PC-3 (cell line): ENCODE measurements around the gene STARD9. TPM values are rescaled to one million over a fixed set of nuclear protein-coding genes. Genes with fewer than 3 reads are reported as not detected.

Experiments used
- ATAC-seq: fragments of 200-7000 bp; cut with Tn5 transposase; 2 replicates; pipeline ENCODE4 v1.9.1; 2020; ENCODE audit warnings: mild to moderate bottlenecking, moderate library complexity
- BruUV-seq: library from RNA; stranded (reverse); fragments of 400-500 nt; replicated peaks from 2 replicates; lab custom pipeline; 2021; lab: Mats Ljungman, UMichigan
- CTCF ChIA-PET: fragments of 300-600 bp; sonication (Branson Sonifier 250); formaldehyde crosslinking; loops from one replicate; lab custom pipeline; 2022; ENCODE audit warnings: antibody characterized with exemption; lab: Charles Lee
- POLR2A ChIA-PET: fragments of 300-600 bp; sonication (Branson Sonifier 250); formaldehyde crosslinking; loops from one replicate; lab custom pipeline; 2022; ENCODE audit warnings: antibody characterized with exemption; ENCODE audit not compliant: unreplicated experiment; lab: Charles Lee
- DNase-seq: peaks from one replicate; pipeline ENCODE4 v3.0.0-alpha.2; 2015
- H2AFZ ChIP-seq: fragments of 300-600 bp; sonication (generic); 2 replicates; pipeline ENCODE4 v1.6.0; 2016; ENCODE audit warnings: antibody characterized with exemption, low read length
- H3F3A ChIP-seq: fragments of 300-600 bp; sonication (generic); one replicate; pipeline ENCODE4 v1.6.0; 2017; ENCODE audit warnings: antibody characterized with exemption, low read length, control low read depth, mild to moderate bottlenecking; ENCODE audit not compliant: unreplicated experiment
- H3K27ac ChIP-seq: fragments of 300-600 bp; sonication (generic); 2 replicates; pipeline ENCODE4 v1.5.1; 2016; ENCODE audit warnings: mild to moderate bottlenecking, low read length
- H3K27me3 ChIP-seq: fragments of 300-600 bp; sonication (generic); 2 replicates; pipeline ENCODE4 v1.6.1; 2016; ENCODE audit warnings: low read length, mixed read lengths
- H3K36me3 ChIP-seq: fragments of 300-600 bp; sonication (generic); 2 replicates; pipeline ENCODE4 v1.6.1; 2016; ENCODE audit warnings: low read depth, mixed run types, low read length, mixed read lengths
- H3K4me1 ChIP-seq: fragments of 300-600 bp; sonication (generic); 2 replicates; pipeline ENCODE4 v1.5.1; 2016; ENCODE audit warnings: low read length; ENCODE audit not compliant: insufficient read depth
- H3K4me2 ChIP-seq: fragments of 300-600 bp; sonication (generic); 2 replicates; pipeline ENCODE4 v1.6.0; 2016; ENCODE audit warnings: low read length
- H3K4me3 ChIP-seq: fragments of 300-600 bp; sonication (generic); 2 replicates; pipeline ENCODE4 v1.5.1; 2016; ENCODE audit warnings: mild to moderate bottlenecking, low read length, mixed read lengths
- H3K79me2 ChIP-seq: fragments of 300-600 bp; sonication (generic); 2 replicates; pipeline ENCODE4 v1.6.1; 2017; ENCODE audit warnings: low read length, mixed read lengths
- H3K9ac ChIP-seq: fragments of 300-600 bp; sonication (generic); 2 replicates; pipeline ENCODE4 v1.6.0; 2016; ENCODE audit warnings: mild to moderate bottlenecking, low read length
- H3K9me2 ChIP-seq: fragments of 300-600 bp; sonication (generic); replicated peaks from 2 replicates; pipeline ENCODE4 v1.6.1; 2016; ENCODE audit warnings: mixed run types, low read length, mixed read lengths
- H3K9me3 ChIP-seq: fragments of 300-600 bp; sonication (generic); 2 replicates; pipeline ENCODE4 v1.6.1; 2016; ENCODE audit warnings: low read length, mixed read lengths
- H4K20me1 ChIP-seq: fragments of 300-600 bp; sonication (generic); 2 replicates; pipeline ENCODE4 v1.6.1; 2016; ENCODE audit warnings: low read length, mixed read lengths
- EZH2 ChIP-seq: fragments of 300-600 bp; sonication (generic); IDR thresholded peaks from one replicate; pipeline ENCODE4 v1.6.1; 2017; ENCODE audit warnings: antibody characterized with exemption, mild to moderate bottlenecking, low read length; ENCODE audit not compliant: unreplicated experiment
- EZH2phosphoT487 ChIP-seq: fragments of 300-600 bp; sonication (generic); IDR thresholded peaks from 2 replicates; pipeline ENCODE4 v1.6.1; 2018; ENCODE audit warnings: mild to moderate bottlenecking, antibody characterized with exemption, low read length, borderline replicate concordance
- intact Hi-C: fragments of 100-400 bp; cut with micrococcal nuclease; formaldehyde crosslinking; loops from 2 replicates; pipeline ENCODE4 v1.9.0; 2023
- total RNA-seq: library from RNA; depleted of rRNA; stranded (reverse); fragments of >200 nt; gene quantifications from 2 replicates; pipeline ENCODE4 v1.2.3, GENCODE V29; 2014
- TF ChIP-seq, protein P1 (sequence below): fragments of 300-600 bp; sonication (generic); conservative IDR thresholded peaks from 2 replicates; pipeline ENCODE4 v1.5.1; 2017; ENCODE audit warnings: antibody characterized with exemption, low read depth, mild to moderate bottlenecking, low read length

STARD9 gene
- total RNA-seq, 1 experiment from 2014 or later, result 5.0 TPM

DNA sequence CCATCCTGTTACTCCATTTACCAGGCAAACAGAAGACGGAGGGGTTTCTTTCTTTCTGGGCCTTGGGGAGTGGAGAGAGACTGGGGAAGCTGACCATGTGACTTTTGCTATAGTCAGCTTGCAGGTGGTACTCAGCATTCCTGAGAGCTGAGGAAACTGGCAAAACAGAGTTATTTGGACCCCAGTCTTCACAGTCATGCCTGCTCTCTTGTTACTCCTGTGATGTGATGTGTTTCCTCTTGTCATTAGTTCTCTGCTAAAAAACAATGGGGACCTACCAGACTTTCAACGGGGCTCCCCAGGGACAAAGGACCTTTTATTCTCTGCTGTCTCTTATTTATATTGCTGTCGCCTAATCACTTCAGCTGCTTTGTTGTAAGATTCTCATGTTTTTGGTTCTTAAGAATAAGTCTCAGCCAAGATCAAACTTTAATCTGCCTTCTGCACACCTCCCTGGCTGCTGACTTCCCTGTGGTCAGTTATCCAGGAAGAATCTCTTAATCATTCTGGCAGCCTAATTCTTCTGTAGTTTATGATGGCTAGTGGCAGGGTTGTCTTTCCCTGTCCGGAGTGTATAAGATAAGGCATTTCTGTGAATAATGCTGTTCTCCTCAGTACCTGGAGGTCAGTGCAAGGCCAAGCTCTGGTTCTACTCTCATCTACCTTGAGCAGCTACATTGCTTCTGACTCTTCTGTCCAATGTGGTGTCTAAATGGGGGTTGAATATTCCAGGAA, 8.8 kb downstream of the STARD9 start:
- H3K4me3 ChIP-seq, result no peak overlapping the region
- DNase-seq (no peak), ATAC-seq (no peak)
- no peaks in the 10 kb centered on the region for H3K79me2 ChIP-seq
- H4K20me1 ChIP-seq, result no peaks in the 10 kb centered on the region
- CTCF ChIA-PET, result no interaction called here
- H3K4me1 ChIP-seq, result peaks cover 5% of the 10 kb centered on the region; the same call in 1 of the 2 replicates
- BruUV-seq, result no TSS peak
- H3K36me3 ChIP-seq, result no peaks in the 10 kb centered on the region
- no peaks in the 10 kb centered on the region for H3K9me2 ChIP-seq
- intact Hi-C loops, result loop anchor here (5.0 kb wide), 1 partner anchor 37 kb away; the partner anchor contains the start of genes HAUS2 and LRRC57
- POLR2A ChIA-PET, result no interaction called here
- no peak overlapping the region for H3K27ac ChIP-seq
- TF ChIP-seq EZH2phosphoT487 (no peak), EZH2 (no peak)
- TF ChIP-seq, protein P1, sequence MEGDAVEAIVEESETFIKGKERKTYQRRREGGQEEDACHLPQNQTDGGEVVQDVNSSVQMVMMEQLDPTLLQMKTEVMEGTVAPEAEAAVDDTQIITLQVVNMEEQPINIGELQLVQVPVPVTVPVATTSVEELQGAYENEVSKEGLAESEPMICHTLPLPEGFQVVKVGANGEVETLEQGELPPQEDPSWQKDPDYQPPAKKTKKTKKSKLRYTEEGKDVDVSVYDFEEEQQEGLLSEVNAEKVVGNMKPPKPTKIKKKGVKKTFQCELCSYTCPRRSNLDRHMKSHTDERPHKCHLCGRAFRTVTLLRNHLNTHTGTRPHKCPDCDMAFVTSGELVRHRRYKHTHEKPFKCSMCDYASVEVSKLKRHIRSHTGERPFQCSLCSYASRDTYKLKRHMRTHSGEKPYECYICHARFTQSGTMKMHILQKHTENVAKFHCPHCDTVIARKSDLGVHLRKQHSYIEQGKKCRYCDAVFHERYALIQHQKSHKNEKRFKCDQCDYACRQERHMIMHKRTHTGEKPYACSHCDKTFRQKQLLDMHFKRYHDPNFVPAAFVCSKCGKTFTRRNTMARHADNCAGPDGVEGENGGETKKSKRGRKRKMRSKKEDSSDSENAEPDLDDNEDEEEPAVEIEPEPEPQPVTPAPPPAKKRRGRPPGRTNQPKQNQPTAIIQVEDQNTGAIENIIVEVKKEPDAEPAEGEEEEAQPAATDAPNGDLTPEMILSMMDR, result no peak
- H2AFZ ChIP-seq, result no peak overlapping the region
- H3K9ac ChIP-seq, result no peak overlapping the region
- H3K9me3 ChIP-seq, result no peaks in the 10 kb centered on the region
- H3K4me2 ChIP-seq, result no peak overlapping the region
- no peaks in the 10 kb centered on the region for H3K27me3 ChIP-seq
- no peaks in the 10 kb centered on the region for H3F3A ChIP-seq

DNA sequence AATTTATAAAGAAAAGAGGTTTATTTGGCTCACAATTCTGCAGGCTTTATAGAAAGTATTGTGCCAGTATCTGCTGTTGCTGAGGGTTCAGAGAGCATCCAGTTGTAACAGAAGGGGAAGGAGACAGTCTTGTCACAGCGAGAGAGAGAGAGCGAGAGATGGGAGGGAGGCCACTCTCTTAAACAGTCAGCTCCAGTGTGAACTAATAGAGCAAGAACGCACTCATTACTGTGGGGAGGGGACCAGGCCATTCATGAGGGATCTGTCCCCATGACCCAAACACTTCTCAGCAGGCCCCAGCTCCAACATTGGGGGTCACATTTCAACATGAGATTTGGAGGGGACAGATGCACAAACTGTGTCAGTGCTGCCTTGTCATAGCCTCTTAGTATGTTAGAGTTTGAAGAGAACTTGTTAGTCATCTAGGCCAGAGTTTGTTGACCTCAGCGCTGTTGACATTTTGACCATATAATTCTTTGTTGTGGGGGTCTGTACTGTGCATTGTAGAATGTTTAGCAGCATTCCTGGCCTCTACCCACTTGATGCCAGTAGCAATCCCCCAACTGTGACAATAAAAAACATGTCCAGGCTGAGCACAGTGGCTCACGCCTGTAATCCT, 15.3 kb downstream of the STARD9 start:
- no peak overlapping the region for H3K27ac ChIP-seq
- no TSS peak for BruUV-seq
- POLR2A ChIA-PET, result interaction anchor here (1.1 kb wide), 1 partner anchor 9 kb away, joined by 9 read pairs; no protein-coding TSS in a partner anchor

More for the DNA sequence above, 15.3 kb downstream of the STARD9 start:
- Histone ChIP-seq H3K4me2 (no peak overlapping the region), H3K27me3 (no peaks in the 10 kb centered on the region), H3K4me3 (no peak overlapping the region), H3K9ac (no peak overlapping the region), H3K36me3 (no peaks in the 10 kb centered on the region), H3K9me3 (no peaks in the 10 kb centered on the region), H2AFZ (no peak overlapping the region), H3K9me2 (no peaks in the 10 kb centered on the region), H3K4me1 (0 out of 2 replicates have a peak, but pooled peaks cover 5% of the 10 kb centered on the region), H4K20me1 (no peaks in the 10 kb centered on the region), H3K79me2 (no peaks in the 10 kb centered on the region), H3F3A (no peaks in the 10 kb centered on the region)
- DNase-seq (no peak), ATAC-seq (no peak)
- TF ChIP-seq, protein P1, result no peak
- TF ChIP-seq EZH2 (no peak), EZH2phosphoT487 (no peak)
- intact Hi-C loops, result no loop called here
- CTCF ChIA-PET, result no interaction called here
